AML-193 (cell line): Measurements from ENCODE around the gene ANO6.
A peak's percentile ranks its signal among the peaks of the same experiment; 100 is the strongest.

Experiments used
- DNase-seq, 2 experiments: peaks; one replicate each; lab custom pipeline; 2025; lab: John Stamatoyannopoulos, UW

Gene ANO6

DNA sequence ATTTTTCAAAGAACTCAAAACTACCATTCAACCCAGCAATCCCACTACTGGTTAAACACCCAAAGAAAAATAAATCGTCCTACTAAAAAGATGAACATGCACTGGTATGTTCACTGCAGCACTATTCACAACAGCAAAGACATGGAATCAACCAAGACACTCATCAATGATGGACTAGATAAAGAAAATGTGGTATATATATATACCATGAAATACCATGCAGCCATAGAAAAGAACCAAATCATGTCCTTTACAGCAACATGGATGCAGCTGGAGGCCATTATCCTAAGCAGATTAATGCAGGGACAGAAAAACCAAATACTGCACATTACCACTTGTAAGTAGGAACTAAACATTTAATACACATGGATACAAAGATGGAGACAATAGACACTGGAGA is 3.8 kb upstream of the ANO6 start:
- DNase-seq = no peak

DNA sequence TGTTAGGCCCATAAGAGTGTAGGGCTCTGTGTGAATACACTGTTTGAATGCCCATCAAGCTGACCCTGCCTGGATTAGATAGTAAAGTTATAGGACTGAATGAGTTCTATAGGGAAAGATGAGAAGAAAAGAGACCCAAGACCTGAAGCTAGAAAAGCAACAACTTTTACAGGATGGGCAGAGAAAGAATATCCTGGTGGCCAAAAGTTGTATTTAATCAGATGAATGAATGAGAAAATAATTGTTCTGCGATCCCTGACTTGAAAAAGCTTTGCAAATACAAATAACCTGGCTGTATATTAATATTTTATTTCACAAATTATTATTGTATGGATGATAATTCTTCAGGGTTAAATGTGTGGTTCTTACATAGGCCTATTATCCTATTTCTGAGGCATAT is 2.8 kb upstream of the ANO6 start:
- DNase-seq = no peak

DNA sequence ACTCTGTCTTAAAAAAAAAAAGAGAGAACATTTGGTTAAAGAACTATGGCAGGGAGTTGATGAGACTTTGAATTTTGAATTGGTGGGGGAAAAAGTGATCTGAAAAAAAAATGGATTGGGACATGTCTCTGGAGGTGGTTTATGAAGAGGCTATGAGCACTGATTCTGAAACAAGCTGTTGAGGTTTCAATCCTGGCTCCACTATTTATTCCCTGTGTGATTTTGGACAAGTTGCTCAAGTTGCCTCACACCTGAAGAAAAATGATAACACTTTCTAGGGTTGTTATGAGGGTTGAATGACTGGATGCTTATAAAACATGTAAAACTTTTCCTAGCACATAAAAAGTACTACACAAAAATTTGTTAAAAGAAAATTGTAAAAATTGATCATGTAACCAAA is 1.8 kb upstream of the ANO6 start:
- no peak for DNase-seq

DNA sequence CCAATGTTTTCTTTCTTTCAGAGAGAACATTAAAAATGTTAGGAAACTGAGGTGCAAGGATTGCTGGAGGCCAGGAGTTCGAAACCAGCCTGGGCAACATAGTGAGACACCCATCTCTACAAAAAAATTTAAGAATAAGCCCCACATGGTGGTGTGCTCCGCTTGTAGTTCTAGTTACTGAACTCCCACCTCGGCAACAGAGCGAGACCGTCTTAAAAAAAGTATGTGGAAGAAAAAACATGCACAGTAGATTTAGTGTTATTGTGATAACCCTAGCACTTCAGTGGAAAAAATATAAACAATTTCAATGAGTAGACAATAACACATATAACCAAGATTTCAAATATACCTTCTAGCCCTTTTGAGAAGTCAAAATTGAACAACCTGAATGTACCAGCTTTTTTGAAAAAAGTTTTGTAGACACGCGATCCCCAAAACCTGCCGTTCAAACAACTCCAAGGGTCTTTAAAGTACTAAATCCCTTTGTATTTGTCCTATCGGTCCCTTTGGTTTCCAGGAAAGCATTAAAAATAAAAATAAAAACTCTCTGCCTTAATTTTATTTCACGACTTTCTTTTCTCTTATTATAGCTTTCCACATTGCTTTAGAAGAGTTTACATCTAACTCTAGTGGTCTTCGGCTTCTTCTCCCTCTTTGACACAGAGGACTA is 1.0 kb upstream of the ANO6 start:
- no peak for DNase-seq

DNA sequence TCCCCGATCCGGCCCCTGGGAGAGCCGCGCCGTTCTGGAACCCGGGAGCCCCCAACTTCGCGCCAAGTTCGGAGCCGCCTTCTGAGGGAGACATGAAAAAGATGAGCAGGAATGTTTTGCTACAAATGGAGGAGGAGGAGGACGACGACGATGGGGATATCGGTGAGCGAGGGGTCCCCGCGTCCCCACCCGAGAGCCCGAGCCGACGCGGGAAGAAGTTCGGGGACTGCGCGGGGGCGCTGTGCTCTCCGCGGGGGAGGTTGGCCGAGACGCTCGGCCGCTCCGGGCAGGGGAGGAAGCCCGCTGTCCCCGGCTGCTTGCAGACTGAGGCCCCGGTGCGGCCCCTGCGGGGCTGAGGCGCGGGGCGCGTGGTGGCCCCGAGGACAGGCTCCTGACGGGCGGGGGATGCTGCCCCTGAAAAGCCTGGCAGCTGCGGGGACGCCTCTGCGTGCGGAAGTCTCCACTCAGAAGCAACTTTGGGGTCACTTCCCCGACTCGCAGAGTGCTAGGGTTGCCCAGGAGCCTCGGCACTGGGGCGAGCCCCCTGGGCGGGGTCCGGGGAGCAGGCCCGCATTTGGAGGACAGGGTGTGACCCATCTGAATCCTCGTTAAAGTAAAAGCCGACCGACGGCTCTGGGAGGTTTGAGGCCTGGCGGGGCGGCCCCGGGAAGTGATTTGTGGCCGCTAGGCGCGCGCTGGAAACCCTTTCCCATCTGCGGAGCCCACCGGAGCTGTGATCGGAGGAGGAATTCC is 511 bp downstream of the ANO6 start:
- peak in 1 of 2 experiments; percentile 23 for DNase-seq

DNA sequence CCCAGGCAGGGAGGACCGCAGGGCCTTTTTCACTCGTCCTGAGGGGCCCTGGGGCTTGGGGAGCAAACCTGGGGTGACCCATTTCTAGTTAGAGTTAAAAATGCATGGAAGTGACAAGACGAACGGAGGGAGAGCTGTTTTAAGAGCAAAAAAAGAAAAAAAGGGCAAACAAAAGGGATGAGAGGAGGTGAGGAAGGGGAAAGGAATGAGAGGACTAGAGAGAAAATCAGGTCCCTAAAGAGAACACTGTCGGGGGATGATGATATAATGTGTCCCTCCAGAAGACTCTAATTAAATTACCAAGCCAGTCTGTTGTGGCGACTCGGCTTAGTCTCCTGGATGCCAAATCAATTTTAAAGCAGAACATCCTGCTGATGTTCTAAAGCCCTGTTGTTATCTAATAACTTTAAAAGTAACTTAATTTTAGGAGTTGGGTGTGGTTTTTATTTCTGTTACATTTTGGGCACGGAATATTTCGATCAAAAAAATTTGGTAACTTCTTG is 1.1 kb downstream of the ANO6 start:
- DNase-seq = no peak

DNA sequence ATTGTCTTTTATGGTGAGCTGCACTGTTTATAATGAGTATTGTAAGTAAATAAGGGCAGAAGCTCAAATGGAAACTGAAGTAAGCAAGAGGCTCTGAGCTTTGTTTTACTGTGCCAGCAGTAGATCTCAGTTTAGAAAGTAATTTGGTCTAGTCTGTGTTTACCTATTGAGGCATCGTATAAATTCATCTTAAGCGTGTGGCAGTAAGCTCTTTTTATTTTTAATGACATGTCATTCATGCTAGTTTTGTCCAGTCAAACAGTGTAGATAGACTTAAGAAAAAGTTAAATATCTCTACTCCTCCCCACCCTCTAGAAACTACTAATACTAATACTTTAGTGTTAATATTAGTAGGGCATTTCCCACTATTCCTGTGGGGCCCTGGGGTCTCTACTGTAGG is 2.0 kb downstream of the ANO6 start:
- DNase-seq = no peak

DNA sequence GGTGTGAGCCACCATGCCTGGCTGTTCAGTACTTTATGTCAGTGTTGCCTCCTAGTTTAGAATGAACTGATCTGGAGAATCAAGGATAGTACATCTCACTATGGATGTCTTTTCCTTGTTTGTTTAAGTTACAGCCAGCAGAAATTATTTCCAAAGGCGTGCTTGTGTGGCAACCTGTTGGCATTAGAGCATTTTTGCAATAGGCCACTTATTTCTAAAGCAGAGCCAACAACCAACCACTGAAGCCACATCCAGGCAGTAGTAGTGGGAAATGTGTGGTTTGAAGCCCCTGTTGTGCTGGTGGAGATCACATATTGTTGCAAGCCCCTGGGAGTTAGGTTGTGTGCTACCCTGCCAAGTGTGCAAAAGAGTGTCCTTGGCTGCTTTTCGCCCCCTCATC is 3.7 kb downstream of the ANO6 start:
- peak; percentile 11 to 26 for DNase-seq

DNA sequence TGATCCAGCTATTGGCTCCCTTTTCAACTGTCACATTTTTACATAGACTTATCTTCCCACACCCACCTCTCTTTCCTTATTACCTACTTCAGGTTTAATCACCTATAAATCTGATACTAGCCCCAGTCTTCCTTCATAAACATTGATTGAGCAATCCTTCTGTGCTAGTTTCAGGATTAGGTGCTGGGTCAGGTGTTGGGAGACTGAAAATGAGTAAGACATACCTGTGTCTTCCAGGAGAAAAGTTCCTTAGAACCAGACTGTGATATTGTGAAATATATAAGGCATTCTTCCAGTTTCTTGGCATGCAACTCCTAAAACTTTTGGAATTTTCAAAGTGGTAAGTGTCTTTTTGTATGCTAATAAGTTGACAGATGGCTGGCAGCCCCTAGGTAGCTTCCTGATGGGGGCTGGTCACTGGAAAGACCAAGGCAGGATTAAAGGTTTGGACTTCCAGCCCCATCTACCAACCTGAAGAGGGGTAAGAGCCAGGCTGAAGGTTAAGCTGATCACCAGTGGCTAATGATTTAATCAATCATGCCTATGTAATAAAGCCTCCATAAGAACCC is 4.6 kb downstream of the ANO6 start:
- no peak for DNase-seq

DNA sequence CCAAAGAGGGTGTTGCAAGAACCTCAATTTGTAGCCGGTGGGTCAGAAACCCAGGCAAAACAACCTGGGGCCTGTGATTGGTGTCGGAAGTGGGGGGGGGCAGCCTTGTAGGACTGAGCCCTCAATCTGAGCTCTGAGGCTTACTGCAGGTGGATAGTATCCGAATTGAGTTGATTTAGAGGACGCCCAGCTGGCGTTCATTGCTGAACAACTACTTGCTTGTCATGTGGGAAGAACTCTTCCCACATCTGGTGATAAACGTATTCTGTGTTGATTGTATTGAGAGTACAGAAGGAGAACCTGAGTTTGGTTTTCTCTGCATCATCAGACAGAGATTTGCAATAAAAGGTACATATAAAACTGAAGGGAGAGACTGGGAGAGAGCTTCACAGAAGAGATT is 5.1 kb downstream of the ANO6 start:
- DNase-seq = no peak

DNA sequence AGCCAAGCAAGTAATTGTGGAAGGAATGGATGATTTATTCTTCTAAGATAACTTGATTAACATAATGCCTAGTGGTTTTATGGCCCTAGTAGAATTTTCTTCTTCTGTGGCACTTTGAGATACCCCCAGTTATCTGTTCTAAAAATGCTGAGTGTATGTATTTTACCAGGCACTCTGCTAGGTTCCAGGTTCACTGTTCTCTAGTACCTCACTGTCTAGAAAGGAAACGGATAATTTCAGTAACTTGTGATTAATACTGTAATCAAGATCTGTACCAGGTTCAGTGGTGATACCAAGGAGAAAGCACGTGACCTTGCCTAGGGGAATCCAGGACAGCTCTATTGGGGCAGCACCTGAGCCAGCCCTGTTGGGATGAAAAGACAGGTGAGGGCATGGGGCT is 8.0 kb downstream of the ANO6 start:
- DNase-seq = no peak

DNA sequence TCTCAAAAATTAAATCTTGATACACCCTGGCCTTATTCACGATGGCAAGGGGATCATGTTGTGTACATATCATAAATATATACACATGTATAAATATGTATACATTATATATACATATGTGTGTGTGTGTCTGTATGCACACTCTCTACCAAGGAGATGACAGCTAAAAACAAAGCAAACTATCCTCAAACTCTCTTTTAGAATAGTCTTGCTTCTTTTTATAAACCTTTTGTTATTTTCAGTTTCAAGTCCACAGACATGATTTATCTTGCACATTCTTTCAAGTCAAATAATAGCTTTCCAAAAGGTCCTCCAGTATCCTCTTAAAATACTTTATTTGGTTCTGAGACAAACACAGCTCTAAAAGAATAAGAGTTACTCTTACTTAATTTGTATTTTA is 8.4 kb downstream of the ANO6 start:
- no peak for DNase-seq

DNA sequence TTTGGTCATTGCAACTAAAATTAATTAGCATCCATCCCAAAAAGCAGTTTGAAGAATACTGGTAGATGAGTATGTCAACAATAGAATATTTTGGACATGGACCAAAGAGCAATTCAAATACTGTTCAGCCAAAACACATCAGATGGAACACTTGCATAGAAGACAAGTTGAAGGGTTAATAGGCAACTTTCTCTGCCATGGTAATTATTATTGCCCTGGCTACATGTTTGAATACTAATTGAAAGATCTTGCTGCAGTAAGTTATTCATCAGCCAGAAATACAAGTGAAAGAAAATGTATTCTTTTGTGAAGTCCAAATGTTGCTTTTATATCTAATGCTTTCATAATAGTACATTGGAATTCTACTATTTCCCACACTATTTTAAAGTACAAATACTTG is 10.1 kb downstream of the ANO6 start:
- DNase-seq = no peak

DNA sequence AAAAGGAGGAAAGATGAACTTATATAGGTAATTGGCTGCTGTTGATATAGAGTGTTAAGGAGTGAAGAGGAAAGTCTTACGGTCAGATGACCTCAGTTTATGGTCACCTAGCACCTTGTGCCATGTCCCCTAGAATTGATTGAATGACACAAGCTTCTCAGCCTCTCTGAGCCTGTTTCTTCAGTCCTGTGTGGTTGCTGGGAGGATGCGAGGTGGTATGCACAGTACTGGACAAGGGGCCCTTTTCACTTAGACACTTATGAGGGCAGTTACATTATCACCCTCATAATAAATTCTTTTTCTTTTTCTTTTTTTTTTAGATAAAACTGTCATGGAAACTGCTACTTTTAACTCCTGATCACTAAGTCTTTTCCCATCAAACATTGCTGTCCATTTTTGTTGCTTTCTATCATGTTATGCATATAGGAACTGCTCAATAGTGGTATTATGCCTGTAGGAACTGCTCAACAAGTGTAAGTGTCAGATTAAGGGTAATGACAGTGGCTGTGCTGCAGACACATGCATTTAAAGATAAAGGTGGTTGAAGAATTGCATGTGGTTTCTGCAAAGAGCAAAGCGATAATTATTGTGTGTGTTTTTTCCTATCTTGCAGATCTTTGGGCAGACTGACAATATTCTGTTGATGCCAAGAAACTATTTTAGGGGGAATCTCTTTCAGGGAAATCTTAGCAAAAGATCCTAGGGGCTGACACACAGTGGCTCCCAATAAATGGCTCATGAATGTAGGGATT is 11.6 kb downstream of the ANO6 start:
- DNase-seq = no peak

DNA sequence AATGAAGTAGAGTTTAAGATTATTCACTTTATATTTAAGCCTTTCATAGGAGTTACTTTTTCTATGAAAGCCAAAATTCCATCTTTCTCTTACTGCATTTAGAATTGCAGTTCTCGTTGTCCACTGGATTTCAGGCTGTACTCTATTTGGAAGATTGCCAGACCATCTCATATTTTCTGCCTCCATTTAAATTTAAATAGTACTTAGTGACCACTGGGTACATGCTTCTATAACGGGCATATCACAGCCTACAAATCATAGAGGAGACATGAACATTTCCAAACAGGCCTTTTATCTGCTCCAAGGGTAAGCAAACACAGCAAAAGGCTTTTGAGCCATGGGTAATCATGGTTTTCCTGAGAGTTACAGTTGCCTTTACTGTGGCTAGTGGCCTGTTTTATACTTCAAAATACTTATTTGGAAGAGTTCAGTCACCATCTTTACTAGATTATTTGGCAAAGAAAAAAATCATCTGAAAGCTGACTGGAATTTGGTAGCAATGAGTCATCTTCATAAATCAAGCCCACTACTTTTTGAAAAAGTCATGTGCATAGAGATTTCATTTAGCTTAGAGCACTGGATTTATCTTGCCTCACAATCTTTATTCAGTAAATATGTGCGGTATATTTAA is 15.7 kb downstream of the ANO6 start:
- DNase-seq = no peak

DNA sequence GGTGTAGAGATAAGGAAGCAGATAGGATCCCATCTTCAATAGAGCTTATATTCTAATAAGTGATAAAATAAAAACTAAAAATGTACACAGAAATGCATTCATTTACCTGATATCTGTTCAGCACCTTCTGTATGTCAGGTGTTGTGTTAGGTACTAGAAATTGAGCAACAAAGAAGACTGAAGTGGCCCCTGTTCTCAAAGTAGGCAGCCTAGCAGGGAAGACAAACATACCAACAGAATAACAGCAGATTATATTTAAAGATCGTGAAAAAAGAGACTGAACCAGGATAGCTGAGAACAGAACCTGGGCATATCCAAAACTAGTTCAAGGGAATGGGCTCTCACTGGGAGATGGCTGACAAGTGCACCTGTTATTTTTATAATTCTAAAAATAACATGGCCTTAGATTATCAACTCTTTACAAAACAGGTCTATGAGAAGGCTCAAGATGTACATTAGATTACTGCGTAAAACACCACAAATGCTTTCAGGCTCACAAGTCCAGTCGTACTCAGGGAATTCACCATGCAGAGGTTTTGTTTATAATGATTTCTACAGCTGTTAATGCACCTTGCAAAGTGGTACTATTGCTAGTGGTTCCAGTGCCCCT is 16.4 kb downstream of the ANO6 start:
- no peak for DNase-seq

DNA sequence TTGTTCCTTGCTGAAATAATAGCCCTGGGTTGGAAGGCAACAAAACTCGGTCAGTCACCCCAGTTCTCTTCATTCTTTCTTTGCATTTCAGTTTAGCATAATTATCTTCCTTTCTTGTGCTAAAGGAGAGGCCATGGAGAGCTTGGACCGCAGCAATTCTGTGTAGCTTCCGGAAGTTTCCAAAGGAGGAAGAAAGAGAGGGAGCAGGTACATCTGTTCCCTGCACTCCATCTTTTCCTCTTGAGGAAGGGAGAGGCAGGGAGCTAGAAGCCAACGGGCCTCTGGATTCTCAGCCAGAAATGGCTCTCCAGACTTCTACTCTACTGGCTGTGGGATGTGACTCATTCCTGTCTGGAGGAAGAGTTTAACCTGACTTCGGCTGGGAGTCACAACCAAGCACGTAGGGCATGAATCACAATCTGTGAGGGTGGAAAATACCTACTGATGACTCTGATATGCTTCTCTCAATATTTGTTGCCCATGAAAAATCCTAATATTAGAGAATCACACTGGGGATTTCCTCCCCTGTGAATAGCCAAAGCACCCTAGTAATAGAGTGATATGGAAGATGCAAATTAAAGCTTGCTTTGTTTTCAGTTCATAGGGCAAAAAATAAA is 17.0 kb downstream of the ANO6 start:
- DNase-seq = no peak

DNA sequence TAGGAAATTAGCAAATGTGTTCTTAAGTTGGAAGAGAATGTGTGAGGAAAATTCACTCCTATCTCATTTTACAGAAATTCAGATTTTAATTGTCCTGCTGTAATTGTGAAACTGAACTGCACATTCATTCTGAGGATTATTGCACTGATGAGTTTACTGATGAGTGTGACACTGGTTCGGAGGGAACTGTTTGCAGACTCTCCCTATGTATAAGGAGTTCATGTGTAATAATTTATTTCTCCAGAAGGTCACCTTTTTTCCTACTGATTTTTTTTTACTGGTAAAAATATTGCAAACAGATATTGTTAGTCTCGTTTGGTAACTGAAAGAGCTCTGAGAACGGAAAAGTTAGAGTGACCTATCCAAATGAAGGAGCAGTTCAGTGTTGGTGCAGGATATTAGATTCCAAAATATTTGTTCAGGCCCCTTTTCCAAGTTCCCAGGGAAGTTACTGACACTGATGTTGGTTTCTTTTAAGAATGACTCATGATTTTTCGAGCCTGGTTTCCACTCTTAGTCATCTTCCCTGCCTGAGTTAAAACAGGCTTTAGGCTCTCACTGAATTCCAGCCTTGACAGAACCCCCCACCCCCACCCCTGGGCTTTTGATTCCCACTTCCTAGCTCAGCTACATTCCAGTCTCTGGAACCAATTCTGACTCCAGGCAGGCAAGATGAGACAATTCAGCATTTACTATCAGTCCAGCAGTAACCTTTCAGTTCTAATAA is 18.4 kb downstream of the ANO6 start:
- no peak for DNase-seq

DNA sequence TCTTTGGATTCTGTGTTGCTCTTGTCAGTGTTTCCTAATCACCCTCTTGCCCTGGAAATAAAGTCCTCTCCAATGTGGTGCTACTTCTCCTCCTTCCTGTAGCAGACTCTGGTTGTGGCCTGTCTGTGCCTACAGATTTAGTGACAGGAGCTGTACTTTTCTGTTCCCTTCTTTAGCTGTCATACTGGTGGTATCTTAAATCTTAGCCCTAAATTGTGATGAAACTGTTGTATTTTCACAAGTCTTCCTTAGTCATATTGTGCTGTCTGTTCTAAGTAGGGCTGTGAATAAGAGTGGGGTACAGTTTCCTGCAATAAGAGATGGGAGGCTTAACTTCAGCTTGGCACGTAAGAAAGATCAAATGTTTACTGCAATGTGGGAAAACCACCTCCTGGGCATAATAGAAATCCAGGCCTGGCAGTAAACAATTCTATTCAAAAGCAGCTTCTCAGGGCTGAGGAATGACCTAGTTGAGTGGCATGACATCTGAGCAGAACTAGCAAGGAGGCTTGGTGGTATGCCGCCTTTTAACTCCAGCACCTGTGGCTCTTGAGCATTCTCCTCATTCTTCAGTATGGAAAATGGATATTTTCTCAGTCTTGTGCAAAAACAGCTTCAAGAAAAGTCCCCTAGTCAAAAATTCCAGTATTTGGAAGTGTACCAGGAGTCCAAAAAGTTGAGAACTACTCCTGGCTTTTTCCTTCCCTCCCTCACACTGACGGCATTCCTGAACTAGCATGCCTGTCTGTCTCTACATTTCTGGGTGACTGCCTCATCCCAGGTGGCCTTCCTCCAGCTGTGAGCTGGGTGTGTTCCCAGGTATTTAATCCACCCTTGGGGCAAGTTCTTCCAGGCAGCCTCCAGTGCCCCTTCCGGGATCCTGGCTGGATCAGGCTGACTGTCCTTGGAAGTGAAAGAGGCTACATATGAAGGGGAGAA is 19.5 kb downstream of the ANO6 start:
- peak in 1 of 2 experiments; percentile 9 for DNase-seq
